GM19099 (cell line): ENCODE measurements around the gene WNT4.

ENCODE experiments used
- POLR2A ChIP-seq: IDR thresholded peaks from 3 replicates; pipeline ENCODE4 v1.6.1; 2011; ENCODE audit warnings: low read depth; ENCODE audit not compliant: insufficient read length; ENCODE audit errors: extremely low read depth

The WNT4 gene

GRCh38 chr1:22142315-22143064 lies 407 bp downstream of the WNT4 start:
- TF ChIP-seq POLR2A: no peak

GRCh38 chr1:22141554-22142314 lies 1.2 kb downstream of the WNT4 start:
- TF ChIP-seq POLR2A: no peak

GRCh38 chr1:22140694-22141093 lies 2.2 kb downstream of the WNT4 start:
- no peak for TF ChIP-seq POLR2A

GRCh38 chr1:22139817-22140216 lies 3.1 kb downstream of the WNT4 start:
- TF ChIP-seq POLR2A: no peak

GRCh38 chr1:22139066-22139594 lies 3.8 kb downstream of the WNT4 start:
- TF ChIP-seq POLR2A: no peak

- no peak for TF ChIP-seq POLR2A
Observed at GRCh38 chr1:22137004-22137720, 5.7 kb downstream of the WNT4 start.

GRCh38 chr1:22133931-22134324 lies 9.0 kb downstream of the WNT4 start:
- TF ChIP-seq POLR2A: no peak

- TF ChIP-seq POLR2A: no peak
Observed at GRCh38 chr1:22133247-22133930, 9.5 kb downstream of the WNT4 start.

GRCh38 chr1:22132517-22133235 lies 10.2 kb downstream of the WNT4 start:
- TF ChIP-seq POLR2A: no peak

GRCh38 chr1:22131875-22132486 lies 10.9 kb downstream of the WNT4 start:
- no peak for TF ChIP-seq POLR2A

GRCh38 chr1:22131062-22131461 lies 11.8 kb downstream of the WNT4 start:
- TF ChIP-seq POLR2A: no peak

GRCh38 chr1:22129501-22130117 lies 13.3 kb downstream of the WNT4 start:
- TF ChIP-seq POLR2A: no peak

- no peak for TF ChIP-seq POLR2A
Observed at GRCh38 chr1:22128392-22128791, 14.5 kb downstream of the WNT4 start.
